ENCODE data around the gene PER3.

Gene PER3

DNA sequence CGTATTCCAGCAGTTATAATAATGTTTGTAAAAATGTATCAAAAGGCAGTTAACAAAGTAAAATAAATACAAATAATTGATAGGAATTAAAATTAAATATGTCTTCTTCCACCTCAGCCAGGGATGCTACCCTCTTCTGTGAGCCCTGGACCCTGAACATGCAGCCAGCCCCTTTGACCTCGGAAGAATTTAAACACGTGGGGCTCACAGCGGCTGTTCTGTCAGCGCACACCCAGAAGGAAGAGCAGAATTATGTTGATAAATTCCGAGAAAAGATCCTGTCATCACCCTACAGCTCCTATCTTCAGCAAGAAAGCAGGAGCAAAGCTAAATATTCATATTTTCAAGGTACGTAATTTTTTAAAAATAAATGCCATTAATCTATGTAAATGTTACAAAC, 42.3 kb downstream of the PER3 start:
- H3K9ac ChIP-seq (ENCODE audit: low read depth in 1 of 2, low read length in 2 of 2), result no peak overlapping the region
- no peaks in the 10 kb centered on the region for H3K27me3 ChIP-seq (ENCODE audit: control insufficient read depth in 2 of 2, insufficient read depth in 2 of 2, low read length in 2 of 2)
- H3K4me1 ChIP-seq (ENCODE audit: control insufficient read depth in 2 of 2, insufficient read depth in 2 of 2, low read length in 2 of 2), result no peaks in the 10 kb centered on the region
- H3K27ac ChIP-seq (ENCODE audit: low read depth in 2 of 2, low read length in 2 of 2), result no peak overlapping the region
- peaks cover 11 to 16% of the 10 kb centered on the region in 2 donors for H3K36me3 ChIP-seq (ENCODE audit: control insufficient read depth in 2 of 2, insufficient read depth in 2 of 2, low read length in 2 of 2)
- H3K4me3 ChIP-seq (ENCODE audit: low read length in 2 of 2), result no peak overlapping the region
- no peaks in the 10 kb centered on the region for H3K9me3 ChIP-seq (ENCODE audit: control insufficient read depth in 2 of 2, low read length in 2 of 2)

DNA sequence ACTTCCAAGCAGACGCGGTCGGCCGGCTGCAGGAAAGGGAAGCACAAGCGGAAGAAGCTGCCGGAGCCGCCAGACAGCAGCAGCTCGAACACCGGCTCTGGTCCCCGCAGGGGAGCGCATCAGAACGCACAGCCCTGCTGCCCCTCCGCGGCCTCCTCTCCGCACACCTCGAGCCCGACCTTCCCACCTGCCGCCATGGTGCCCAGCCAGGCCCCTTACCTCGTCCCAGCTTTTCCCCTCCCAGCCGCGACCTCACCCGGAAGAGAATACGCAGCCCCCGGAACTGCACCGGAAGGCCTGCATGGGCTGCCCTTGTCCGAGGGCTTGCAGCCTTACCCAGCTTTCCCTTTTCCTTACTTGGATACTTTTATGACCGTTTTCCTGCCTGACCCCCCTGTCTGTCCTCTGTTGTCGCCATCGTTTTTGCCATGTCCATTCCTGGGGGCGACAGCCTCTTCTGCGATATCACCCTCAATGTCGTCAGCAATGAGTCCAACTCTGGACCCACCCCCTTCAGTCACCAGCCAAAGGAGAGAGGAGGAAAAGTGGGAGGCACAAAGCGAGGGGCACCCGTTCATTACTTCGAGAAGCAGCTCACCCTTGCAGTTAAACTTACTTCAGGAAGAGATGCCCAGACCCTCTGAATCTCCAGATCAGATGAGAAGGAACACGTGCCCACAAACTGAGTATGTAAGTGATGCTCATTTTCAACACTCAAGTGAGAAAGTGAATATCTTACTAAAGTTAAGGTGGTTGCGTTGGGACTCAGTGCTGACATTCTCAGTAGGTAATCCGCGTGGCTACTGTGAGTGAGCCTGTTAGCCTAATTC, 43.2 kb downstream of the PER3 start:
- Histone ChIP-seq H3K4me3 (ENCODE audit: low read length in 2 of 2) (peak overlapping the region in 1 of 2 donors; percentile 42), H3K9ac (ENCODE audit: low read depth in 1 of 2, low read length in 2 of 2) (no peak overlapping the region), H3K4me1 (ENCODE audit: control insufficient read depth in 2 of 2, insufficient read depth in 2 of 2, low read length in 2 of 2) (no peaks in the 10 kb centered on the region), H3K27ac (ENCODE audit: low read depth in 2 of 2, low read length in 2 of 2) (peak overlapping the region in 1 of 2 donors; percentile 7), H3K27me3 (ENCODE audit: control insufficient read depth in 2 of 2, insufficient read depth in 2 of 2, low read length in 2 of 2) (no peaks in the 10 kb centered on the region), H3K9me3 (ENCODE audit: control insufficient read depth in 2 of 2, low read length in 2 of 2) (no peaks in the 10 kb centered on the region), H3K36me3 (ENCODE audit: control insufficient read depth in 2 of 2, insufficient read depth in 2 of 2, low read length in 2 of 2) (peaks cover 11 to 16% of the 10 kb centered on the region in 2 donors)

DNA sequence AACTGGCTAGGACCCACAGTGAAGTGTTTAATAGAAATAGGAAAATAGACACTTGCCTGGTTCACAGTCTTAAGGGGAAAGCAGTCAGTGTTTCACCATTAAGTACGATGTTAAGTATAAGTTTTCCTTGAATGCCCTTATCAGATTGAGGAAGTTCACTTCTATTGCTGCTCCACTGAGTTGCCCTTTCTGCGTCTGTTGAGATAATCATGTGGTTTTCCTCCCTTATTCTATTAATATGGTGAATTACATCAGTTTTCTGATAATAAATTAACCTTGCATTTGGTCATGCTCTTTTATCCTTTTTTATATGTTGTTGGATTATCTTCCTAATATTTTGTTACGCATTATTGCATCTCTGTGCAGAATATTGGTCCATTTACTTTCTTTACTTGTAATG, 47.4 kb downstream of the PER3 start:
- Histone ChIP-seq H3K36me3 (ENCODE audit: control insufficient read depth in 2 of 2, insufficient read depth in 2 of 2, low read length in 2 of 2) (peaks cover 11 to 12% of the 10 kb centered on the region in 2 donors), H3K9me3 (ENCODE audit: control insufficient read depth in 2 of 2, low read length in 2 of 2) (no peaks in the 10 kb centered on the region), H3K9ac (ENCODE audit: low read depth in 1 of 2, low read length in 2 of 2) (no peak overlapping the region), H3K27ac (ENCODE audit: low read depth in 2 of 2, low read length in 2 of 2) (no peak overlapping the region), H3K4me1 (ENCODE audit: control insufficient read depth in 2 of 2, insufficient read depth in 2 of 2, low read length in 2 of 2) (no peaks in the 10 kb centered on the region), H3K27me3 (ENCODE audit: control insufficient read depth in 2 of 2, insufficient read depth in 2 of 2, low read length in 2 of 2) (no peaks in the 10 kb centered on the region), H3K4me3 (ENCODE audit: low read length in 2 of 2) (no peak overlapping the region)

DNA sequence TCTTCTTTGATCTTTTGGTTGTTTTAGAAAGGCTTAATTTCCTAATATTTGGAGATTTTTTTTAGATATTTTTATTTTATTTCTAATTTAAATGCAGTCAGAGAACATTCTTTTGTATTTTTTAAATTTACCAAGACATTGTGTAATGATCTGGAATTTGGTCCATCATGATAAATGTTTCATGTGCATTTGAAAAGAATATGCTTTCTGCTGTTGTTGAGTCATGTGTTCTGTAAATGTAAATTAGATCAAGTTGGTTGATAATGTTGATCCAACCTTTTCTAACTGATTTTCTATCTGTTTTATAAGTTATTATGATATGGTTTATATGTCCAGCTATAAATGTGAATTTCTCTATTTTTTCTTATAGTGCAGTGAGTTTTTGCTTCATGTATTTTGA, 48.9 kb downstream of the PER3 start:
- Histone ChIP-seq H3K4me1 (ENCODE audit: control insufficient read depth in 2 of 2, insufficient read depth in 2 of 2, low read length in 2 of 2) (no peaks in the 10 kb centered on the region), H3K4me3 (ENCODE audit: low read length in 2 of 2) (no peak overlapping the region), H3K9ac (ENCODE audit: low read depth in 1 of 2, low read length in 2 of 2) (no peak overlapping the region), H3K27me3 (ENCODE audit: control insufficient read depth in 2 of 2, insufficient read depth in 2 of 2, low read length in 2 of 2) (no peaks in the 10 kb centered on the region), H3K9me3 (ENCODE audit: control insufficient read depth in 2 of 2, low read length in 2 of 2) (no peaks in the 10 kb centered on the region), H3K36me3 (ENCODE audit: control insufficient read depth in 2 of 2, insufficient read depth in 2 of 2, low read length in 2 of 2) (peaks cover 14 to 16% of the 10 kb centered on the region in 2 donors), H3K27ac (ENCODE audit: low read depth in 2 of 2, low read length in 2 of 2) (no peak overlapping the region)

DNA sequence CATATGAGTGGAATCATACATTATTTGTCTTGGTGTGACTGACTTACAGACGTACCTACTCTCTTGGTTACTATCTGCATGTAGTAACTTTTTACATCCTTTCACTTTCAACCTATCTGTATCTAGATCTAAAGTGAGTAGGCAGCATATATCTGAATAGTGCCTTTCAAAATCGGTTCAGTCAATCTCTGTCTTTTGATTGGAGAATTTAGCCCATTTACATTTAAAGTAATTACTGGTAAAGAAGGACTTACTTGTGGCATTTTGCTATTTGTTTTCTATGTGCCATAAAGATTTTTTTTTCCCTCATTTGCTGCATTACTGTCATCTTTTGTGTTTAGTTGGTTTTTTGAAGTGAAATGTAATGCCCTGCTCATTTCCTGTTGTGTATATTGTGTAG, 54.6 kb downstream of the PER3 start:
- Histone ChIP-seq H3K9me3 (ENCODE audit: control insufficient read depth in 2 of 2, low read length in 2 of 2) (peaks cover 0 to 2% of the 10 kb centered on the region in 2 donors), H3K4me3 (ENCODE audit: low read length in 2 of 2) (no peak overlapping the region), H3K36me3 (ENCODE audit: control insufficient read depth in 2 of 2, insufficient read depth in 2 of 2, low read length in 2 of 2) (peaks cover 23 to 31% of the 10 kb centered on the region in 2 donors), H3K27me3 (ENCODE audit: control insufficient read depth in 2 of 2, insufficient read depth in 2 of 2, low read length in 2 of 2) (no peaks in the 10 kb centered on the region), H3K9ac (ENCODE audit: low read depth in 1 of 2, low read length in 2 of 2) (no peak overlapping the region), H3K27ac (ENCODE audit: low read depth in 2 of 2, low read length in 2 of 2) (no peak overlapping the region), H3K4me1 (ENCODE audit: control insufficient read depth in 2 of 2, insufficient read depth in 2 of 2, low read length in 2 of 2) (no peaks in the 10 kb centered on the region)

DNA sequence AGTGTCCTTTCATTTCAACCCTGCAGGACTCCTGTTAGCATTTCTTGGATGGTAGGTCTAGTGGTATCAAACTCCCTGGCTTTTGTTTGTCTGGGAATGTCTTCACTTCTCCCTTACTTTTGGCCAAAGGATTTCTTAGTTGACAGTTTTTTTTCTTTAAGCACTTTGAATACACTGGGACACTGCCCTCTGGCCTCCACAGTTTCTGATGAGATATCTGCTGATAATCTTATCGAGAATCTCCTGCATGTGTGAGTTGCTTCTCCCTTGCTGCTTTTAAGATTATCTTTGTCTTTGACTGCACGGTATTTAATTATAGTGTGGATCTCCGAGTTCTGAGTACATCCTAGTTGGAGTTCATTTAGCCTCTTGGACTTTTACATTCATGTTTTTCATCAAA, 55.4 kb downstream of the PER3 start:
- no peak overlapping the region for H3K4me3 ChIP-seq (ENCODE audit: low read length in 2 of 2)
- no peaks in the 10 kb centered on the region for H3K27me3 ChIP-seq (ENCODE audit: control insufficient read depth in 2 of 2, insufficient read depth in 2 of 2, low read length in 2 of 2)
- H3K27ac ChIP-seq (ENCODE audit: low read depth in 2 of 2, low read length in 2 of 2), result no peak overlapping the region
- no peak overlapping the region for H3K9ac ChIP-seq (ENCODE audit: low read depth in 1 of 2, low read length in 2 of 2)
- peaks cover 23 to 31% of the 10 kb centered on the region in 2 donors for H3K36me3 ChIP-seq (ENCODE audit: control insufficient read depth in 2 of 2, insufficient read depth in 2 of 2, low read length in 2 of 2)
- no peaks in the 10 kb centered on the region for H3K4me1 ChIP-seq (ENCODE audit: control insufficient read depth in 2 of 2, insufficient read depth in 2 of 2, low read length in 2 of 2)
- peaks cover 0 to 2% of the 10 kb centered on the region in 2 donors for H3K9me3 ChIP-seq (ENCODE audit: control insufficient read depth in 2 of 2, low read length in 2 of 2)

DNA sequence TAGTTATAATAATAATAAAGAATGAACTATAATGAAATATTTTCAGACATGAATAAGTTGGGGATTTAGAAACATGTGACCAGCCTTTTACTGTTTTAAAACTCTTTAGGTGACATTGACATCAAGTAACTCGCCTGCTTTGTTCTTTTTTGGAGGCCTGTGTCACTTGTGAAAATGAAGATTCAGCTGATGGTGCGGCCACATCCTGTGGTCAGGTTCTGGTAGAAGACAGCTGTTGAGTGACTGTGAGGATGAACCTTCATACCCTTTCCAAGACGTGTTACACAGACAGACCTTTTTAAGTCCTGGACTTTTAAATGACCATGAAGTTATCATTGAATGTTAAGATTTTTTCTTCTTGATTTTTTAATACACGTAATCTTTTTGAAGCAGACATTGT, 58.4 kb downstream of the PER3 start:
- no peak overlapping the region for H3K27ac ChIP-seq (ENCODE audit: low read depth in 2 of 2, low read length in 2 of 2)
- no peaks in the 10 kb centered on the region for H3K27me3 ChIP-seq (ENCODE audit: control insufficient read depth in 2 of 2, insufficient read depth in 2 of 2, low read length in 2 of 2)
- H3K4me1 ChIP-seq (ENCODE audit: control insufficient read depth in 2 of 2, insufficient read depth in 2 of 2, low read length in 2 of 2), result no peaks in the 10 kb centered on the region
- H3K36me3 ChIP-seq (ENCODE audit: control insufficient read depth in 2 of 2, insufficient read depth in 2 of 2, low read length in 2 of 2), result peaks cover 20 to 24% of the 10 kb centered on the region in 2 donors
- H3K4me3 ChIP-seq (ENCODE audit: low read length in 2 of 2), result no peak overlapping the region
- no peak overlapping the region for H3K9ac ChIP-seq (ENCODE audit: low read depth in 1 of 2, low read length in 2 of 2)
- peaks cover 0 to 2% of the 10 kb centered on the region in 2 donors for H3K9me3 ChIP-seq (ENCODE audit: control insufficient read depth in 2 of 2, low read length in 2 of 2)

DNA sequence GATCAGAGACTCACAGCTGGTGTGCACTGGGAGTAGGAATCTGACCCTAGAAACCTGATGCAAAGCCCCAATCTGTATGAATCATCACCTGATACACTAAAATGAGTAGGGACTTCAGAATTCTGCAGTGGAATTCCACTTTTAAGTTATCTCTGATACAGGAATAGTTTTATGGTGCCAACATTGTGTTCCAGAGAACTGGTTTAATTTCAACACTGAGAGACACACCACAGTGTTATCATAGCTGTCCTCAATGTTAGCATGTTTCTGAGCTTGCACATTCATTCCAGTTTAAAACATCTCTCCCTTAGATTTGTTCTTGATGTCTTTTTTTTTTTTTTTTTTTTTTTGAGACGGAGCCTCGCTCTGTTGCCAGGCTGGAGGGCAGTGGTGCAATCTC, 61.7 kb downstream of the PER3 start:
- Histone ChIP-seq H3K9me3 (ENCODE audit: control insufficient read depth in 2 of 2, low read length in 2 of 2) (no peaks in the 10 kb centered on the region), H3K27me3 (ENCODE audit: control insufficient read depth in 2 of 2, insufficient read depth in 2 of 2, low read length in 2 of 2) (no peaks in the 10 kb centered on the region), H3K9ac (ENCODE audit: low read depth in 1 of 2, low read length in 2 of 2) (no peak overlapping the region), H3K36me3 (ENCODE audit: control insufficient read depth in 2 of 2, insufficient read depth in 2 of 2, low read length in 2 of 2) (peaks cover 0 to 6% of the 10 kb centered on the region in 2 donors), H3K27ac (ENCODE audit: low read depth in 2 of 2, low read length in 2 of 2) (no peak overlapping the region), H3K4me3 (ENCODE audit: low read length in 2 of 2) (no peak overlapping the region), H3K4me1 (ENCODE audit: control insufficient read depth in 2 of 2, insufficient read depth in 2 of 2, low read length in 2 of 2) (no peaks in the 10 kb centered on the region)

DNA sequence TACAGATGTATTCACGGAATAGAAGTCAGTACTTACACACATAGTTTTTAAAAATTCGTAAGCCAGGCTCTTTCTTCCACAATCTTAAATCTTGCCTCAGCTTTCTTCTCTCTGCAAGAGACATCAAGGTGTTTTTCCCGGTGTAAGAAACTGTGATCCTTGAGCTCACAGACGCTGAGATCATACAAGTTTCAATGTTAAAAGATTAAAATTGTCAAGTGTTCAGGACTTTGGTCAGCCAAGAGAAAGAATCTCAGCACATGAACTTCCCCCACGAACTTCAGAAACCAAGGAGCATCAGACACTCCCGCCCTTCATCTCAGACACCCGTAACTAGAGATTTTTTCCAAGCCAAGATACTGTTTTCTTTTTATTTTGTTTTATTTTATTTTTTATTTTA, 62.6 kb downstream of the PER3 start:
- Histone ChIP-seq H3K27ac (ENCODE audit: low read depth in 2 of 2, low read length in 2 of 2) (no peak overlapping the region), H3K4me1 (ENCODE audit: control insufficient read depth in 2 of 2, insufficient read depth in 2 of 2, low read length in 2 of 2) (no peaks in the 10 kb centered on the region), H3K36me3 (ENCODE audit: control insufficient read depth in 2 of 2, insufficient read depth in 2 of 2, low read length in 2 of 2) (peaks cover 0 to 2% of the 10 kb centered on the region in 2 donors), H3K27me3 (ENCODE audit: control insufficient read depth in 2 of 2, insufficient read depth in 2 of 2, low read length in 2 of 2) (no peaks in the 10 kb centered on the region), H3K4me3 (ENCODE audit: low read length in 2 of 2) (no peak overlapping the region), H3K9ac (ENCODE audit: low read depth in 1 of 2, low read length in 2 of 2) (no peak overlapping the region), H3K9me3 (ENCODE audit: control insufficient read depth in 2 of 2, low read length in 2 of 2) (no peaks in the 10 kb centered on the region)

DNA sequence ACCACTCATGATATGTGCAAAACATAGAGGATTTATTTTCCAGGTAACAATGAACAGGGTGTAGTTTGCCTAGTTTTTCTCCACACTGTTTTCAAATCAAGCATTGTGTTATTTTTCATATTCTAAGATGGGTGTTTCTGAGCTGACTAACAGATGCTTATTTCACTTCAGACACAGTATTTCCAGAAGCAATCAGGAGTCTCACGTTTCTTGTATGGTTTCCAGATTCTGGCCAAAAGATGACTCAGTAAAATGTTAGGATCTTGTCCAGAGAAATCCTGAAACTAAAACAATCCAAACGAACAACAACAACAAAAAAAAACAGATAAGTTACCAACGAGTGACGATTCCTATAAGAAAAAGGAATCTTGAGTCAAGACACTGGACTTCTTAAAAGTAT, 63.5 kb downstream of the PER3 start:
- H3K27ac ChIP-seq (ENCODE audit: low read depth in 2 of 2, low read length in 2 of 2), result no peak overlapping the region
- H3K36me3 ChIP-seq (ENCODE audit: control insufficient read depth in 2 of 2, insufficient read depth in 2 of 2, low read length in 2 of 2), result no peaks in the 10 kb centered on the region
- no peaks in the 10 kb centered on the region for H3K27me3 ChIP-seq (ENCODE audit: control insufficient read depth in 2 of 2, insufficient read depth in 2 of 2, low read length in 2 of 2)
- no peak overlapping the region for H3K9ac ChIP-seq (ENCODE audit: low read depth in 1 of 2, low read length in 2 of 2)
- H3K9me3 ChIP-seq (ENCODE audit: control insufficient read depth in 2 of 2, low read length in 2 of 2), result no peaks in the 10 kb centered on the region
- no peak overlapping the region for H3K4me3 ChIP-seq (ENCODE audit: low read length in 2 of 2)
- no peaks in the 10 kb centered on the region for H3K4me1 ChIP-seq (ENCODE audit: control insufficient read depth in 2 of 2, insufficient read depth in 2 of 2, low read length in 2 of 2)

Measured in mucosa of rectum (tissue), 2 donors.